NCI-H2081 treated with DMSO at 0.1 percent for 48 hours (cell line): Measurements from ENCODE around the gene SMG1.
"Not testable (repeated sequence)": the region's sequence is repeated elsewhere in the genome, so short reads cannot be mapped to it uniquely, and the experiment has no call there.

ENCODE experiments used
- DNase-seq: peaks from one replicate; lab custom pipeline; 2025; lab: John Stamatoyannopoulos, UW

SMG1 gene

GRCh38 chr16:18933501-18933900, 7.3 kb upstream of the SMG1 start:
- no peak for DNase-seq

DNA sequence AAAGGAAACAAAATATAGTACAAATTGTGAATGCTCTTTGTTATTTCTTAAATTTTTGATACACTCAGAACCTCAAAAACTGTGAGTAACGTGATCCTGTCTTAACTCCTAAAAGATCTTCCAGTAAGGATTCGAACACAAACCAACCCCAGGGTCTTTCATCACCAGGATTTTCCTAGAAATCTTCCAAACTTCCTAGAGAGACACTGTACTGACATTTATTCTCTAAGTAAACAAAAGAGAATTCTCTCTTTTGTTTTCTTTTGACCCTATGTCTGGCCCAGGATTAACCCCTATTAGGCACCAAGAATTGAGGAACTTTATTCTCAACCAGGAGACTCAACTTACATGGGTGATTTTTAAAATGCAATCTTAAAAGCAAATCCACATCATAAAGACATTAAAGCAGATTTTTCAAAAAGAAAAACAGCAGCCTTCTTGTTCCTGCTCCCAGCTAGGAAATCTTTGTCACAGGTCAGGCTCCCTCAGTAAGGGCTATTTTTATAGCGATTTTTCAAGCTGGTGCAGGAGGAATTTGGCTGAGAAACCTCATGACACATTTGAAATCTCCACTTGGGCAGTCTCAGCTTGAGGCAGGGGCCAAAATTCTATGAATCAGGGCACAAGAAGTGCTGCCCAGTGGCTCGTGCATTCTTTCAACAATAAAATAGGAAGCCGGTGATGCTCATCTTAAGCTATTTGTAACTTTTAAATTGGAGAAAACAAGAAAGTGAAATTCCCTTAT, 6.2 kb upstream of the SMG1 start:
- no peak for DNase-seq

DNA sequence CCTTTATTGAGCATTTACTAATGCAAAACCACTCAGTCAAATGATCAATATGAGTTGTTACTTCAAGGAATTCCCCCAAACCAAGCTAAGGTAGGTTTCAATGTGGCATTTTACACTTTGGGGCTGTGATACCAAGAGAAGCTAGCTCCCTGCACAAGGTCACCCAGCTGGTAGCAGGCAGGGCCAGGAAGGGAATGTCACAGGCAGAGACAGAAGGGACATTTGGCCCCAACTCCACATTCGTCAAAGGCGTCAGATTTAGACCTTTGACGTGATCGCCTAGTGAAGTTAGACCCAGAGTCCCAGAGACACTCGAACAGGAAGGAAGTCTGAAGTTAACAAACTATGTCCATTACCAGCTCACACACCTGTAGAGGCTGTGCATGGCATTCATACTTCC, 5.5 kb upstream of the SMG1 start:
- DNase-seq, result no peak

GRCh38 chr16:18930095-18930494, 3.9 kb upstream of the SMG1 start:
- DNase-seq, result not testable (repeated sequence)

- not testable (repeated sequence) for DNase-seq
These were observed 1.9 kb upstream of the SMG1 start for GRCh38 chr16:18928073-18928472.

GRCh38 chr16:18925215-18925985, 808 bp downstream of the SMG1 start:
- DNase-seq, result not testable (repeated sequence)

- DNase-seq, result not testable (repeated sequence)
These were observed 2.3 kb downstream of the SMG1 start for GRCh38 chr16:18923935-18924334.

DNA sequence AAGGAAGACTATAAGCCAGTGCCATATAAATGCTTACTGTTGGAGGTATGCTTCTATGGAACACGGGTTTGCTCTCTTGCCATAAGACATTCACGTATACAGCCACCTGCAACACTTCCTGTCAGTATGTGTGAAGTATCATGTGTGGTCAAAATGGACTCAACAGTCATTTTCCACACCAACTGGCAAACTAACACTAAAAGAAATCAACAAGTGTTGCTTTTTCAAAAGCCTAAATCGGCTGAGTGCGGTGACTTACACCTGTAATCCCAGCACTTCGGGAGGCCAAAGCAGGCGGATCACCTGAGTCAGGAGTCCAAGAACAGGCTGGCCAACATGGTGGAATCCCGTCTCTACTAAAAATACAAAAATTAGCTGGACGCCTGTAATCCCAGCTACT, 3.1 kb downstream of the SMG1 start:
- DNase-seq, result not testable (repeated sequence)

- DNase-seq, result not testable (repeated sequence)
These were observed 16.6 kb downstream of the SMG1 start for GRCh38 chr16:18909585-18909984.

DNA sequence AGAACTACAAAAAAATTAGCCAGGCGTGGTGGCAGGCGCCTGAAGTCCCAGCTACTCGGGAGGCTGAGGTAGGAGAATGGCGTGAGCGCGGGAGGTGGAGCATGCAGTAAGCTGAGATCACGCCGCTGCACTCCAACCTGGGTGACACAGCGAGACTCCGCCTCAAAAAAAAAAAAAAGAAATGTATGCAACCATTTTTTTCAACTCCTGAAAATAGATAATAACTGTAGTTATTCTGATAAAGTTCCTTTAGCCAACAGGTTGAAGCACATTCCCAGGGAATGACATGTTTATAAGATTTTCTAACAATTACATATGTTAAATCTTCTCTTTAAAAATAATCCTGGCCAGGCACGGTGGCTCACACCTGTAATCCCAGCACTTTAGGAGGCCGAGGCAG, 17.5 kb downstream of the SMG1 start:
- DNase-seq, result not testable (repeated sequence)

DNA sequence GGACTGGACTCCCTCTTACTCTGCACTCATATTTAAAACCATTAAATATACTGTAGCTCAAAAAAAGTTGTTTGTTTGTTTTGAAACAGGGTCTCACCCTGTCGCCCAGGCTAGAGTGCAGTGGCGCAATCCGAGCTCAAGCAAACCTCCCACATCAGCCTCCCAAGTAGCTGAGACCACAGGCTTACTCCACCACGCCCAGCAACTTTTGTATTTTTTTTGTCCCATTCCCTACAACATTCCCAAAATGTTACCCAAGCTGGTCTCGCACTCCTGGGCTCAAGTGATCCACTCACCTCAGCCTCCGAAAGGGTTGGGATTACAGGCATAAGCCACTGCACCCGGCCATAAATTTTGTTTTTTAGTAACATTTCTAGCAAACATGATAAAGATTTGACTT, 23.4 kb downstream of the SMG1 start:
- DNase-seq, result not testable (repeated sequence)

- not testable (repeated sequence) for DNase-seq
These were observed 24.2 kb downstream of the SMG1 start for GRCh38 chr16:18902044-18902443.

DNA sequence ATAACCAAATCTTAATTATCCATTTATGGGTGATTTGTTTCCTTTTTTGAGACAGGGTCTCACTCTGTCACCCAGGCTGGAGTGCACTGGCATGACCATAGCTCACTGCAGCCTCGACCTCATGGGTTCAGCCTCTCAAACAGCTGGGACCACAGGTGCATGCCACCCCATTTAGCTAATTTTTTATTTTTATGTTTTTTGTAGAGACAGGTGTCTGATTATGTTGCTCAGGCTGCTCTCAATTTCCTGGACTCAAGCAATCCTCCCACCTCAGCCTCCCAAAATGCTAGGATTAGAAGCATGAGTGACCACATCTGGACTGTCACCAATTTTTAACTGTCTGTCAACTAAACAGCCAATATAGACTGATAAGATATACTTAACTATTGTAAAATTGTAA, 25.0 kb downstream of the SMG1 start:
- not testable (repeated sequence) for DNase-seq

DNA sequence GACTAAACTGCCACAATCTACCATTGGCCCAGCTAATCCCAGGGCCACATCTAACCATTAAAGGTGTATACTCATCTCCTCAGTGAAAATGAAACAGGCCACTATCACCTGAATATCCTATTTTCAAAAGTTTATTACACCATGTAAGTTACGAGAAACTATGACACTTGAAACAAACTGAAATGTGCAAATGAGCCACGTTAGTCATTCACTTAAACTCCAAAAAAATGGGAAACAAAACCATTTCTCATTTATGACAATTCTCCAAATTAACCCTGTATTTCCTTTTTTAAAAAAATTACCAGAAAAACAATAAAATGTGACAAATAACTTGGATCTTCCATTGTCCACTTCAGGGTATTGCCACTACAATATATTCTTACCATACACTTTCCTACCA, 41.8 kb downstream of the SMG1 start:
- DNase-seq, result not testable (repeated sequence)

DNA sequence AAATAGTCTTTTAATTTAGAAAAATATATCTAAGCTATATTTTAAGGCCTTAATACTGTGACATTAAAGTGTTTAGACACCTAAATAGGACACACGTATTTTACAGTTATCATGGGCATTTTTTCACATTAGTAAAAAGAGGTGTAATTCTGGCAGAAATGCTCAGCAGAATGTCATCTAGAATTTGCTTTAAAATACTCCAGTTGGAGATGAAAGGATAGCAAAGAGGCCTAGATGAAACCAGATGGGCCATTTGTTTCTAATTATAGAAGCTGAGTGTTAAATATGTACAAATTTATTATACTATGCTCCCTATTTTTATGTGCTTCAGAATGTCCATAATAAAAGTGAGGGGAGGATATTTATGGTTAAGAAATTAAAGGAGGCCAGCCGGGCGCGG, 48.5 kb downstream of the SMG1 start:
- DNase-seq, result not testable (repeated sequence)

- not testable (repeated sequence) for DNase-seq
These were observed 48.9 kb downstream of the SMG1 start for GRCh38 chr16:18877259-18877658.

GRCh38 chr16:18876301-18876700, 49.9 kb downstream of the SMG1 start:
- not testable (repeated sequence) for DNase-seq

- not testable (repeated sequence) for DNase-seq
These were observed 57.0 kb downstream of the SMG1 start for GRCh38 chr16:18869043-18869771.

DNA sequence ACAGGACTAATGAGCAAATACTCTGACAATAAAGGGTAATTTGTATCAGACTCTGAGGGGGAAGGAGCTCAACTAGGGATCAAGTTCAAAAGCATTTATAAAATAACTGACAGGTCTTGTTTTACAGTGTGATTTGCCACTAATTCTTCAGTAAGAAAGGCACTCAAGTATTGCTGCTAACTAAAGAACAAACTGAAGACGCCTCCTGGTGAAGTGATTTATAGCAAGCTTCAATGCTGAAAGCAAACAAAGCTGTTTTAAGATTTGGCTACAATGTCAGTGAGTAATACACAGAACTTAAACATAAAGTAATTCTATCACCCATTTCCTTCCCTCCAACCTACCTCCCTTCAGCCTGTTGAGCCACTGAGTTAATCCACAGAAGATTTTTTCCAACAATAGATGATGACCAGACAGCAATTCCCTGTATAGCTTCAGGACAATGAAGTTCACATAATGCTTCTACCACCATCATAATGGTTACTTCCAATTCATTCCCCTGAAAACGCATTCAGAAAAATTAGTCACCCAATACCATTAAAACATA, 59.9 kb downstream of the SMG1 start:
- DNase-seq, result not testable (repeated sequence)

GRCh38 chr16:18862891-18863290, 63.3 kb downstream of the SMG1 start:
- DNase-seq, result not testable (repeated sequence)

DNA sequence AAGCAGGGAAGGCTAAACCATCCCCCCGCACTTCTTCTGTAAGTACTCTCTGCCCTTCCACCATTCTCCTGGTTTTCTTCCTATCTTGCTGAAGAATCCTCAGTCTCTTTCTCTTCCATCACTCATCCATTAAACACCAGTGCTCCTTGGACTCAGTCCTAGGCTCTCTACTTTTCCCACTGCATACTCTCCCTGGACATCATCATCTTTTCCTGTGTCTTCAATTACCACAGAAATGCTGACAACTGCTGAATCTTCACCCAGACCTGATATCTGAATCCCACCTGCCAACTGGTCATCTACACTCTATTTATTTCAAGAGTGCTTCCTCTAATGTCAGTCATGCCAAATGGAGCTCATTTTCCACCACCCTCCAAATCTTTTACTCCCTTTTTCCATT, 71.0 kb downstream of the SMG1 start:
- DNase-seq, result no peak

DNA sequence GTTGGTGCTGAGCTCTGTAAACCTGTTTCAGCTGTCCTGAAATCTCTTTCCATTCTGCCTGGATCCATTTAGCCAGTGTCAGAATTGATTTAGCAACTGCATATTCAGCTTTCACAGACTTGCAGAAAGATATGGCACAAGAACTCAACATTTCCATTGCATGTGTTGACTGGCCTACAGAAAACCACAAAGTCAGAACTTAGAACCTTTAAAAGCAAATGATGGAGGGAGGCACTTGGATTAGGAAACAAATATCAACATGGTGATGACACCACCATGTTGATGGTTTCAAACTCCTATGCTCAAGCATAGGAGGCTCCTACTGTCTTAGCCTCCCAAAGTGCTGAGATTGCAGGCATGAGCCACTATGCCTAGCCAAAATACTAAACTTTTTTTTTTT, 72.5 kb downstream of the SMG1 start:
- DNase-seq, result no peak
